SK-N-SH treated with all-trans-retinoic acid at 6 μM for 48 hours (cell line): ENCODE results near the gene TTLL10.

Experiments
- ATAC-seq: fragments of 200-7000 bp; cut with Tn5 transposase; 3 replicates; pipeline ENCODE4 v1.9.1; 2020; ENCODE audit warnings: mild to moderate bottlenecking, moderate library complexity
- ESRRG ChIP-seq: fragments of 250-450 bp; sonication (Bioruptor Pico); IDR thresholded peaks from 2 replicates; pipeline ENCODE4 v1.6.1; 2021; ENCODE audit warnings: mild to moderate bottlenecking
- PATZ1 ChIP-seq: fragments of 250-450 bp; sonication (Bioruptor Pico); IDR thresholded peaks from 2 replicates; pipeline ENCODE4 v1.8.0; 2020; ENCODE audit warnings: mild to moderate bottlenecking, moderate library complexity, borderline replicate concordance
- POU6F1 ChIP-seq: fragments of 250-450 bp; sonication (Bioruptor Pico); IDR thresholded peaks from 2 replicates; pipeline ENCODE4 v1.8.0; 2021; ENCODE audit warnings: low read depth, mild to moderate bottlenecking, moderate library complexity, borderline replicate concordance
- PPARA ChIP-seq: fragments of 250-450 bp; sonication (Bioruptor Pico); IDR thresholded peaks from 2 replicates; pipeline ENCODE4 v1.5.0; 2020; ENCODE audit warnings: mild to moderate bottlenecking, borderline replicate concordance
- RARB ChIP-seq: fragments of 250-450 bp; sonication (Bioruptor Pico); IDR thresholded peaks from 2 replicates; pipeline ENCODE4 v1.8.0; 2021; ENCODE audit warnings: mild to moderate bottlenecking, moderate library complexity
- SNAI2 ChIP-seq: fragments of 250-450 bp; sonication (Bioruptor Pico); IDR thresholded peaks from 2 replicates; pipeline ENCODE4 v1.5.0; 2020; ENCODE audit warnings: mild to moderate bottlenecking, moderate library complexity
- TCF4 ChIP-seq: fragments of 250-450 bp; sonication (Bioruptor Pico); IDR thresholded peaks from 2 replicates; pipeline ENCODE4 v1.8.0; 2021; ENCODE audit warnings: mild to moderate bottlenecking, moderate library complexity, borderline replicate concordance
- TOX ChIP-seq: fragments of 250-450 bp; sonication (Bioruptor Pico); IDR thresholded peaks from 2 replicates; pipeline ENCODE4 v1.8.0; 2021; ENCODE audit warnings: mild to moderate bottlenecking, moderate library complexity, borderline replicate concordance
- TSHZ2 ChIP-seq: fragments of 250-450 bp; sonication (Bioruptor Pico); IDR thresholded peaks from 2 replicates; pipeline ENCODE4 v1.5.0; 2020; ENCODE audit warnings: mild to moderate bottlenecking, moderate library complexity
- ZFP3 ChIP-seq: fragments of 250-450 bp; sonication (Bioruptor Pico); IDR thresholded peaks from 2 replicates; pipeline ENCODE4 v1.5.0; 2020; ENCODE audit warnings: mild to moderate bottlenecking, moderate library complexity
- ZFP30 ChIP-seq: fragments of 450-650 bp; formaldehyde crosslinking; IDR thresholded peaks from 2 replicates; pipeline ENCODE4 v1.5.0; 2022; ENCODE audit warnings: mild to moderate bottlenecking, moderate library complexity
- ZNF565 ChIP-seq: fragments of 450-650 bp; formaldehyde crosslinking; conservative IDR thresholded peaks from 2 replicates; pipeline ENCODE4 v1.5.0; 2020; ENCODE audit warnings: low read depth, mild to moderate bottlenecking, moderate library complexity
- TF ChIP-seq, protein P1 (sequence below): fragments of 250-450 bp; sonication (Bioruptor Pico); IDR thresholded peaks from 2 replicates; pipeline ENCODE4 v1.5.1; 2020; ENCODE audit warnings: low read depth, mild to moderate bottlenecking, moderate library complexity
- TF ChIP-seq, protein P2 (sequence below): fragments of 250-450 bp; sonication (Bioruptor Pico); IDR thresholded peaks from 2 replicates; pipeline ENCODE4 v1.5.1; 2021; ENCODE audit warnings: mild to moderate bottlenecking, moderate library complexity

The TTLL10 gene

DNA sequence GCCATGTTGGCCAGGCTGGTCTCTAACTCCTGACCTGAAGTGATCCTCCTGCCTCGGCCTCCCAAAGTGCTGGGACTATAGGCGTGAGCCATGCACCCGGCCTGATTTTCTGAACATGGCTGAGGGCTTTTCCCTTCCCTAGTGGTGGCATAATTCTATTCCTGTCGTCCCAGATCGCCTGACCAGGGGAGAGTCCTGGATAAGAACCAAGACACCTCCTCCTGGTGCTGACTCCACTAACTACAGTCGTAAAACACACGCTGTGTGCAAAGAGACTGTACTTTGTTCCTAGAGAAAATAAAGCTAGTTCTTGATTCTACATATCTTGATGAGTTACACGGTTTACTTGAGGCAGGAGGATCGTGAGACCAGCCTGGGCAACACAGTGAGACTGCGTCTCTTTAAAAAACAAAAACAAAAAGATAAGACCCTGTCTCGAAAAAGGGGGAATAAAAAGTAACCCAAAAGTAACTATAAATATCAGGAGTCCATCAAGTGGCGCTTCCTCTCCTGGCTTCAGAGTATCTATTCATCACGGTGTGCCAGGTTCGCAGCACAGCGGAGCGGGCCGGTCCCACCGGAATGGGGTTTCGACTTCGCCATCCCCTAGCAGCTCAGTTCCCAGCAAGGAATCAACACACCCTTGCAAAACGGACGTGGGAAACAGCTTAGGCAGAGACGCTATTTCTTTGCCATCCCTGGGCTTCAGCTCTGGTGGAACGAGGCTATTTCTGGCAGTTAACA lies 57.1 kb downstream of the TTLL10 start:
- ATAC-seq, result peak; percentile 52

GRCh38 chr1:1231400-1232207 lies 57.9 kb downstream of the TTLL10 start, which contains the start of gene SDF4:
SDF4 (minus strand) TSS chr1:1232001; CDS start chr1:1228772, 3,229 bp downstream.
- peak; percentile 95 for ATAC-seq
- TF ChIP-seq, protein P1, sequence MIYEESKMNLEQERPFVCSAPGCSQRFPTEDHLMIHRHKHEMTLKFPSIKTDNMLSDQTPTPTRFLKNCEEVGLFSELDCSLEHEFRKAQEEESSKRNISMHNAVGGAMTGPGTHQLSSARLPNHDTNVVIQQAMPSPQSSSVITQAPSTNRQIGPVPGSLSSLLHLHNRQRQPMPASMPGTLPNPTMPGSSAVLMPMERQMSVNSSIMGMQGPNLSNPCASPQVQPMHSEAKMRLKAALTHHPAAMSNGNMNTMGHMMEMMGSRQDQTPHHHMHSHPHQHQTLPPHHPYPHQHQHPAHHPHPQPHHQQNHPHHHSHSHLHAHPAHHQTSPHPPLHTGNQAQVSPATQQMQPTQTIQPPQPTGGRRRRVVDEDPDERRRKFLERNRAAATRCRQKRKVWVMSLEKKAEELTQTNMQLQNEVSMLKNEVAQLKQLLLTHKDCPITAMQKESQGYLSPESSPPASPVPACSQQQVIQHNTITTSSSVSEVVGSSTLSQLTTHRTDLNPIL (CRISPR knock-in tag), result no peak
- TF ChIP-seq ZFP3 (CRISPR knock-in tag) (peak; percentile 35; the same call in 1 of the 2 replicates), TSHZ2 (CRISPR knock-in tag) (peak; percentile 57; the same call in 1 of the 2 replicates), SNAI2 (no peak), PPARA (no peak), ZFP30 (CRISPR knock-in tag) (no peak), ZNF565 (CRISPR knock-in tag) (no peak)

More for the DNA sequence above, 57.1 kb downstream of the TTLL10 start:
- TF ChIP-seq TSHZ2 (CRISPR knock-in tag), result no peak
- no peak for TF ChIP-seq ZNF565 (CRISPR knock-in tag)
- TF ChIP-seq ESRRG (CRISPR knock-in tag), result no peak
- no peak for TF ChIP-seq RARB (CRISPR knock-in tag)
- TF ChIP-seq TCF4, result no peak
- TF ChIP-seq, protein P2, sequence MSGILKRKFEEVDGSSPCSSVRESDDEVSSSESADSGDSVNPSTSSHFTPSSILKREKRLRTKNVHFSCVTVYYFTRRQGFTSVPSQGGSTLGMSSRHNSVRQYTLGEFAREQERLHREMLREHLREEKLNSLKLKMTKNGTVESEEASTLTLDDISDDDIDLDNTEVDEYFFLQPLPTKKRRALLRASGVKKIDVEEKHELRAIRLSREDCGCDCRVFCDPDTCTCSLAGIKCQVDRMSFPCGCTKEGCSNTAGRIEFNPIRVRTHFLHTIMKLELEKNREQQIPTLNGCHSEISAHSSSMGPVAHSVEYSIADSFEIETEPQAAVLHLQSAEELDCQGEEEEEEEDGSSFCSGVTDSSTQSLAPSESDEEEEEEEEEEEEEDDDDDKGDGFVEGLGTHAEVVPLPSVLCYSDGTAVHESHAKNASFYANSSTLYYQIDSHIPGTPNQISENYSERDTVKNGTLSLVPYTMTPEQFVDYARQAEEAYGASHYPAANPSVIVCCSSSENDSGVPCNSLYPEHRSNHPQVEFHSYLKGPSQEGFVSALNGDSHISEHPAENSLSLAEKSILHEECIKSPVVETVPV (CRISPR knock-in tag), result no peak
- TF ChIP-seq PATZ1, result no peak
- TF ChIP-seq, protein P1 (CRISPR knock-in tag), result no peak
- no peak for TF ChIP-seq TOX (CRISPR knock-in tag)
- no peak for TF ChIP-seq POU6F1
- TF ChIP-seq ZFP30 (CRISPR knock-in tag), result no peak
